Mucosa of gallbladder (tissue), 1 donor: ENCODE measurements around the gene SZRD1. TPM values are rescaled to one million over a fixed set of nuclear protein-coding genes. Genes with fewer than 3 reads are reported as not detected.

Source experiments
- DNase-seq: peaks from one replicate; pipeline ENCODE4 v3.0.0-alpha.2; 2020; ENCODE audit warnings: low spot score
- total RNA-seq: library from RNA; stranded (reverse); gene quantifications from one replicate; pipeline ENCODE4 v1.2.1, GENCODE V29; 2021
- donor health status: DM: no; HTN: no; CAD: no.

SZRD1 gene
- total RNA-seq, 1 donor from 2014 or later = 134 TPM

- peak; percentile 84 for DNase-seq
Measured at GRCh38 chr1:16367258-16367967, 371 bp downstream of the SZRD1 start.

- DNase-seq = no peak
Measured at GRCh38 chr1:16367968-16368890, 1.2 kb downstream of the SZRD1 start.

GRCh38 chr1:16369821-16370220 is 2.8 kb downstream of the SZRD1 start:
- DNase-seq = no peak

GRCh38 chr1:16371725-16372124 is 4.7 kb downstream of the SZRD1 start:
- DNase-seq = no peak

GRCh38 chr1:16372535-16373285 is 5.7 kb downstream of the SZRD1 start:
- no peak for DNase-seq

GRCh38 chr1:16374266-16374665 is 7.2 kb downstream of the SZRD1 start:
- DNase-seq = no peak

- DNase-seq = no peak
Measured at GRCh38 chr1:16375521-16376340, 8.7 kb downstream of the SZRD1 start.

GRCh38 chr1:16376971-16377370 is 9.9 kb downstream of the SZRD1 start:
- no peak for DNase-seq

GRCh38 chr1:16378443-16378842 is 11.4 kb downstream of the SZRD1 start:
- DNase-seq = no peak

- no peak for DNase-seq
Measured at GRCh38 chr1:16380868-16381267, 13.8 kb downstream of the SZRD1 start.

GRCh38 chr1:16383888-16384287 is 16.8 kb downstream of the SZRD1 start:
- no peak for DNase-seq

- no peak for DNase-seq
Measured at GRCh38 chr1:16385659-16386453, 18.8 kb downstream of the SZRD1 start.

GRCh38 chr1:16386454-16387113 is 19.5 kb downstream of the SZRD1 start:
- peak; percentile 53 for DNase-seq

GRCh38 chr1:16387201-16388188 is 20.5 kb downstream of the SZRD1 start:
- DNase-seq = no peak

- no peak for DNase-seq
Measured at GRCh38 chr1:16391411-16391810, 24.4 kb downstream of the SZRD1 start.

- no peak for DNase-seq
Measured at GRCh38 chr1:16392740-16393569, 25.9 kb downstream of the SZRD1 start.

- DNase-seq = no peak
Measured at GRCh38 chr1:16393570-16394521, 26.8 kb downstream of the SZRD1 start.
